Mononuclear cell (primary cell): ENCODE results near the gene KLRF1. TPM values are rescaled to one million over a fixed set of nuclear protein-coding genes. Genes with fewer than 3 reads are reported as not detected.

ENCODE experiments used
- H3K27me3 ChIP-seq: 2 replicates; pipeline ENCODE4 v1.6.0; 2011; ENCODE audit warnings: low read length, control low read depth; ENCODE audit not compliant: insufficient read depth
- H3K4me1 ChIP-seq: 2 replicates; pipeline ENCODE4 v1.5.1; 2011; ENCODE audit warnings: mild to moderate bottlenecking, low read length, control low read depth; ENCODE audit not compliant: insufficient read depth
- H3K4me3 ChIP-seq: 2 replicates; pipeline ENCODE4 v1.5.1; 2011; ENCODE audit warnings: mild to moderate bottlenecking, low read length, moderate library complexity
- H3K9me3 ChIP-seq: 2 replicates; pipeline ENCODE4 v1.5.1; 2011; ENCODE audit warnings: low read depth, mild to moderate bottlenecking, control low read depth, low read length
- total RNA-seq: library from RNA; depleted of rRNA; stranded (reverse); fragments of >200 nt; gene quantifications from one replicate; pipeline ENCODE4 v1.2.3, GENCODE V29; 2012

The KLRF1 gene
- total RNA-seq = 27.0 TPM

- Histone ChIP-seq H3K4me1 (no peaks in the 10 kb centered on the region), H3K9me3 (no peaks in the 10 kb centered on the region), H3K27me3 (no peaks in the 10 kb centered on the region), H3K4me3 (peak within 1 kb of the TSS; percentile 27)
These were observed at the start of gene KLRF1 for GRCh38 chr12:9827209-9827888. Gene KLRF1 (plus strand): TSS chr12:9827481. CDS start chr12:9827545, 64 bp downstream.

DNA sequence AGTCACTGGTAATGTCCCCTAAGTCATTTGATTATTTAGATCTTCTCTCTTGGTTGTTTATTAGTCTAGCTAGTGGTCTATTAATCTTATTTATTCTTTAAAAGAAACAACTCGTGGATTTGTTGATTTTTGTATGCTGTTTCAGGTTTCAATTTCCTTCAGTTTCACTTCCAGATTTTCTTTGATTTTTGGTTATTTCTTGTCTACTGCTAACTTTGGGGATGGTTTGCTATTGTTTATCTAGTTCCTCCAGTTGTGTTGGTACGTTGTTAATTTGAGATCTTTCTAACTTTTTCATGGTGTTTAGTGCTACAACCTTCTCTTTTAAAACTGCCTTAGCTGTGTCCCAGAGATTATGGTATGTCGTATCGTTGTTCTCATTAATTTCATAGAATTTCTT, 48.1 kb upstream of the KLRF1 start:
- Histone ChIP-seq H3K4me1 (peaks cover 15% of the 10 kb centered on the region), H3K27me3 (no peaks in the 10 kb centered on the region), H3K9me3 (no peaks in the 10 kb centered on the region), H3K4me3 (no peak overlapping the region)

GRCh38 chr12:9781360-9781759, 45.9 kb upstream of the KLRF1 start:
- peaks cover 1% of the 10 kb centered on the region for H3K4me1 ChIP-seq
- no peak overlapping the region for H3K4me3 ChIP-seq
- H3K9me3 ChIP-seq = no peaks in the 10 kb centered on the region
- H3K27me3 ChIP-seq = no peaks in the 10 kb centered on the region

- H3K27me3 ChIP-seq = no peaks in the 10 kb centered on the region
- H3K4me3 ChIP-seq = no peak overlapping the region
- no peaks in the 10 kb centered on the region for H3K4me1 ChIP-seq
- H3K9me3 ChIP-seq = no peaks in the 10 kb centered on the region
These were observed 44.5 kb upstream of the KLRF1 start for GRCh38 chr12:9782547-9783382.

GRCh38 chr12:9784326-9784725, 43.0 kb upstream of the KLRF1 start:
- H3K9me3 ChIP-seq = no peaks in the 10 kb centered on the region
- H3K4me3 ChIP-seq = no peak overlapping the region
- no peaks in the 10 kb centered on the region for H3K27me3 ChIP-seq
- no peaks in the 10 kb centered on the region for H3K4me1 ChIP-seq

DNA sequence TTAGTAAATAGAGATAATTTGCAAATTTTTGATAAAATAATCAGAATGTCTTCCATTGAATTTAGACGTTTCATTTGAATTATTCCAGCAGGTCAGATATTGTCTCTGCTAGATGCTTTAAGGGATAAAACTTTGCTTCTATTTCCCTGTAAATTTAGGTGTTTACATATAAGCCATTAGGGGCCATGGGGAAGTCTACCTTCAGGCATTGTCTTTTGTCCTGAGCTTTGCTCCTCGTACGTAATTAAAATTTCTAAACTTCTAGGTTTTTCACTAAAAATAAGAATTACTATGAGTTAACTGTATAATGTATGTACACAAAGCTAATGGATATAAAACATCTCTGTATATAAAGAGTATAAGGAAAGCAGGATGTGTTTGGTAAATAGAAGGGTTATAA, 42.5 kb upstream of the KLRF1 start:
- H3K4me3 ChIP-seq = no peak overlapping the region
- no peaks in the 10 kb centered on the region for H3K9me3 ChIP-seq
- no peaks in the 10 kb centered on the region for H3K27me3 ChIP-seq
- H3K4me1 ChIP-seq = no peaks in the 10 kb centered on the region

- no peaks in the 10 kb centered on the region for H3K9me3 ChIP-seq
- no peaks in the 10 kb centered on the region for H3K27me3 ChIP-seq
These were observed 40.3 kb upstream of the KLRF1 start for GRCh38 chr12:9786726-9787717.

GRCh38 chr12:9792185-9792900, 34.9 kb upstream of the KLRF1 start:
- Histone ChIP-seq H3K27me3 (no peaks in the 10 kb centered on the region), H3K4me3 (no peak overlapping the region), H3K4me1 (peaks cover 21% of the 10 kb centered on the region), H3K9me3 (no peaks in the 10 kb centered on the region)

More at GRCh38 chr12:9786726-9787717, 40.3 kb upstream of the KLRF1 start:
- Histone ChIP-seq H3K4me3 (no peak overlapping the region), H3K4me1 (no peaks in the 10 kb centered on the region)

- Histone ChIP-seq H3K4me1 (peaks cover 25% of the 10 kb centered on the region), H3K27me3 (no peaks in the 10 kb centered on the region), H3K4me3 (no peak overlapping the region), H3K9me3 (no peaks in the 10 kb centered on the region)
These were observed 34.2 kb upstream of the KLRF1 start for GRCh38 chr12:9792961-9793617.

- Histone ChIP-seq H3K27me3 (no peaks in the 10 kb centered on the region), H3K9me3 (no peaks in the 10 kb centered on the region), H3K4me1 (peaks cover 26% of the 10 kb centered on the region), H3K4me3 (no peak overlapping the region)
These were observed 33.4 kb upstream of the KLRF1 start for GRCh38 chr12:9793779-9794395.

GRCh38 chr12:9794484-9795093, 32.7 kb upstream of the KLRF1 start:
- H3K27me3 ChIP-seq = no peaks in the 10 kb centered on the region
- H3K4me3 ChIP-seq = no peak overlapping the region
- H3K9me3 ChIP-seq = no peaks in the 10 kb centered on the region
- H3K4me1 ChIP-seq = peaks cover 26% of the 10 kb centered on the region

GRCh38 chr12:9795945-9796344, 31.3 kb upstream of the KLRF1 start:
- Histone ChIP-seq H3K27me3 (no peaks in the 10 kb centered on the region), H3K4me3 (no peak overlapping the region), H3K4me1 (peaks cover 26% of the 10 kb centered on the region), H3K9me3 (no peaks in the 10 kb centered on the region)

DNA sequence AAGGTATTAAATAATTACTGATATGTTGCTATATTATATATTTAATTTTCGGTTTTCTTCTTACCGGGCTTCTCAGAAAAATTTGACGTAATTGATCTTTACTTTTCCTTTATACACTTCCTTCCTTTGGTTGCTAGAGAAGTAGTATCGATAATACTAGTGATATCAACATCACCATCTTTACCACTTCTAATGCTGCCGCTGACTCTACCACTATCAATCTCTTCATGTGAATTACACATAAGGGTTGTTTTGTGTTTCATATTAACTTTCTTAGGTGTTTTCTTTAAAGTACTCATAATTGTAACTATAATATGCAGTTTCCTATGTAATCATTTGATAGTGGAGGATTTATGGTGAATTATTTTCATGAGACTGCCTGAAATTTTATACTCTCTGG, 30.9 kb upstream of the KLRF1 start:
- no peaks in the 10 kb centered on the region for H3K27me3 ChIP-seq
- peaks cover 26% of the 10 kb centered on the region for H3K4me1 ChIP-seq
- no peaks in the 10 kb centered on the region for H3K9me3 ChIP-seq
- H3K4me3 ChIP-seq = no peak overlapping the region
